ENCODE results near the gene TOE1. TPM values are rescaled to one million over a fixed set of nuclear protein-coding genes. Genes with fewer than 3 reads are reported as not detected.

The TOE1 gene
- total RNA-seq, 1 donor from 2014 or later, result 25.5 TPM

Other genes starting within 250 kb of the TOE1 start
- gene ZSWIM5, start 133.6 kb upstream of the TOE1 start, total RNA-seq, result 0.07 TPM in 2 replicates
- 7.8 and 8.3 TPM in 2 replicates for gene HPDL, start 13.3 kb upstream of the TOE1 start, total RNA-seq
- 45.1 and 57.2 TPM in 2 replicates for gene MUTYH, start 270 bp downstream of the TOE1 start, total RNA-seq
- 1.7 and 2.0 TPM in 2 replicates for gene TESK2, start 151.0 kb downstream of the TOE1 start, total RNA-seq
- 4.5 and 5.5 TPM in 2 replicates for gene CCDC163, start 159.9 kb downstream of the TOE1 start, total RNA-seq
- 6.5 and 8.3 TPM in 2 replicates for gene MMACHC, start 160.1 kb downstream of the TOE1 start, total RNA-seq
- 437 and 470 TPM in 2 replicates for gene PRDX1, start 181.7 kb downstream of the TOE1 start, total RNA-seq
- gene AKR1A1, start 210.7 kb downstream of the TOE1 start, total RNA-seq, result 155 and 167 TPM in 2 replicates
- gene NASP, start 243.9 kb downstream of the TOE1 start, total RNA-seq, result 216 and 222 TPM in 2 replicates

Measured in T-helper 2 cell treated with Interferon-gamma antibody and Interleukin-4, amounts not matched to agents 100 ng/mL and 5 ng/mL, for 36 hours (primary cell).